Keratinocyte (primary cell): ENCODE results near the gene ERBB2. TPM values are rescaled to one million over a fixed set of nuclear protein-coding genes. Genes with fewer than 3 reads are reported as not detected.

Experiments
- DNase-seq: peaks from one replicate; pipeline ENCODE4 v3.0.0-alpha.2; 2011; ENCODE audit warnings: low read depth, missing footprints, low spot score
- FAIRE-seq: peaks from 2 replicates; lab custom pipeline; 2011; peaks lifted over from hg19 to GRCh38; lab: Jason Lieb, UNC
- H2AFZ ChIP-seq: 2 replicates; pipeline ENCODE4 v1.6.0; 2012; ENCODE audit warnings: low read length, control low read depth, inconsistent platforms; ENCODE audit not compliant: control insufficient read depth
- H3K27ac ChIP-seq: 2 replicates; pipeline ENCODE4 v1.5.1; 2011; ENCODE audit warnings: low read length; ENCODE audit not compliant: control insufficient read depth, insufficient read depth
- H3K27me3 ChIP-seq: 3 replicates; pipeline ENCODE4 v1.6.0; 2011; ENCODE audit warnings: low read length; ENCODE audit not compliant: control insufficient read depth, insufficient read depth; ENCODE audit errors: extremely low read depth
- H3K36me3 ChIP-seq, 2 experiments: 2 replicates in 1 of 2; 3 replicates in 1 of 2; pipeline ENCODE4 v1.5.1; 2011; ENCODE audit warnings: low read length in 2 of 2, mild to moderate bottlenecking in 1 of 2; ENCODE audit not compliant: control insufficient read depth in 2 of 2, insufficient read depth in 2 of 2; ENCODE audit errors: extremely low read depth in 1 of 2
- H3K4me1 ChIP-seq: 3 replicates; pipeline ENCODE4 v1.5.1; 2011; ENCODE audit warnings: low read length; ENCODE audit not compliant: control insufficient read depth, insufficient read depth; ENCODE audit errors: extremely low read depth
- H3K4me2 ChIP-seq: 3 replicates; pipeline ENCODE4 v1.6.0; 2011; ENCODE audit warnings: low read depth, low read length; ENCODE audit not compliant: control insufficient read depth, insufficient read depth; ENCODE audit errors: extremely low read depth
- H3K4me3 ChIP-seq, 3 experiments: fragments of 200-600 bp in 1 of 3; sonication (generic) in 1 of 3; 2 replicates in 2 of 3; 3 replicates in 1 of 3; pipeline ENCODE4 v1.5.1; 2011 to 2016; ENCODE audit warnings: low read length in 3 of 3, mild to moderate bottlenecking in 3 of 3, control low read depth in 2 of 3, inconsistent platforms in 1 of 3, low read depth in 1 of 3, mixed read lengths in 1 of 3, mixed run types in 1 of 3, moderate library complexity in 1 of 3; ENCODE audit not compliant: control insufficient read depth in 2 of 3, insufficient read depth in 2 of 3; ENCODE audit errors: extremely low read depth in 1 of 3
- H3K79me2 ChIP-seq: 2 replicates; pipeline ENCODE4 v1.6.0; 2012; ENCODE audit warnings: low read length; ENCODE audit not compliant: control insufficient read depth, insufficient read depth
- H3K9ac ChIP-seq: 3 replicates; pipeline ENCODE4 v1.6.0; 2011; ENCODE audit warnings: low read length; ENCODE audit not compliant: control insufficient read depth, insufficient read depth; ENCODE audit errors: extremely low read depth
- H3K9me1 ChIP-seq: 3 replicates; pipeline ENCODE4 v1.6.0; 2011; ENCODE audit warnings: low read length; ENCODE audit not compliant: control insufficient read depth, insufficient read depth; ENCODE audit errors: extremely low read depth
- H3K9me3 ChIP-seq: 2 replicates; pipeline ENCODE4 v1.5.1; 2012; ENCODE audit warnings: low read depth, low read length; ENCODE audit not compliant: control insufficient read depth
- H4K20me1 ChIP-seq: 3 replicates; pipeline ENCODE4 v1.6.0; 2011; ENCODE audit warnings: low read length; ENCODE audit not compliant: control insufficient read depth, insufficient read depth; ENCODE audit errors: extremely low read depth
- CTCF ChIP-seq, 3 experiments: IDR thresholded peaks in 1 of 3; conservative IDR thresholded peaks in 1 of 3; optimal IDR thresholded peaks in 1 of 3; 2 replicates in 2 of 3; 3 replicates in 1 of 3; pipeline versions ENCODE3 to v1.5.1; 2011; ENCODE audit warnings: low read length in 3 of 3, mild to moderate bottlenecking in 3 of 3, moderate library complexity in 2 of 3, control low read depth in 1 of 3, inconsistent platforms in 1 of 3; ENCODE audit not compliant: insufficient read depth in 2 of 3; ENCODE audit errors: extremely low read depth in 1 of 3
- EZH2 ChIP-seq: IDR thresholded peaks from one replicate; pipeline ENCODE4 v1.6.1; 2012; ENCODE audit warnings: inconsistent platforms, mild to moderate bottlenecking, low read length, moderate library complexity
- dilution Hi-C: fragments of 300-500 bp; cut with MboI; formaldehyde crosslinking; loops from one replicate; pipeline ENCODE4 v1.7.0; 2020; ENCODE audit warnings: low sequenced_read_pairs; ENCODE audit not compliant: extremely low pct_ligation_motif_present
- polyA plus RNA-seq, 5 experiments: library from polyadenylated mRNA; depleted of rRNA in 3 of 5; stranded (reverse) in 3 of 5; stranded (forward) in 1 of 5; unstranded in 1 of 5; fragments of >200 nt; gene quantifications; 1 replicate in 1 of 5; 2 replicates in 3 of 5; 3 replicates in 1 of 5; pipeline versions ENCODE4 v1.2.1 to v1.2.3, GENCODE V29; 2011 to 2012; ENCODE audit warnings: missing spikeins in 2 of 5, low read depth in 1 of 5, low replicate concordance in 1 of 5

Gene ERBB2
- polyA plus RNA-seq, 1 donor (not counting 4 experiments of a cell fraction or from before 2014, with no cell fraction given), result 21.4 TPM

GRCh38 chr17:39715375-39716072 is 15.7 kb downstream of the ERBB2 start:
- no peak overlapping the region for H3K27ac ChIP-seq
- H3K9ac ChIP-seq, result no peak overlapping the region
- H4K20me1 ChIP-seq, result no peaks in the 10 kb centered on the region

DNA sequence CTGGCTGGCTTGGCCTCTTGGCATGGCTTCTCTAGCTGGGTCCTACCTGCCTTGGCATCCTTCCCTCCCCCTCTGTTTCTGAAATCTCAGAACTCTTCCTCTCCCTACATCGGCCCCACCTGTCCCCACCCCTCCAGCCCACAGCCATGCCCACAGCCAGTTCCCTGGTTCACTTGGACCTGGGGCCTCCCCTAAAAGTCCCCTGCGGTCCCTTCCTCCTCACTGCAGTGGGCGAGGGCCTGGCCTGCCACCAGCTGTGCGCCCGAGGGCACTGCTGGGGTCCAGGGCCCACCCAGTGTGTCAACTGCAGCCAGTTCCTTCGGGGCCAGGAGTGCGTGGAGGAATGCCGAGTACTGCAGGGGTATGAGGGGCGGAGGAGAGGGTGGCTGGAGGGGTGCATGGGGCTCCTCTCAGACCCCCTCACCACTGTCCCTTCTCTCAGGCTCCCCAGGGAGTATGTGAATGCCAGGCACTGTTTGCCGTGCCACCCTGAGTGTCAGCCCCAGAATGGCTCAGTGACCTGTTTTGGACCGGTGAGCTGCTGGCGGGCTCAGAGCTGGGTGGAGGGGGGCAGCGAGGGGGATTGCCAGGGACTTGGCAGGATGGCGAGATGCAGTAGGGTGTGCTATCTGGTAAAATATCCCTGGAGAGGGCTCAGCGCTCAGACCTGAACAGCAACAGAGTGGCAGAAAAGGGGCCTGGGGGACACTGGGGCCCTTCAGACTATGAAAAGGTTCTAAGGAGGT is 16.4 kb downstream of the ERBB2 start:
- dilution Hi-C loops, result no loop called here
- Histone ChIP-seq H3K9ac (peak overlapping the region; percentile 26), H3K36me3 (peaks cover 26 to 29% of the 10 kb centered on the region in 2 experiments), H3K79me2 (no peaks in the 10 kb centered on the region), H3K27ac (peak overlapping the region; percentile 46), H3K4me1 (peaks cover 10% of the 10 kb centered on the region), H3K9me3 (no peaks in the 10 kb centered on the region), H3K4me2 (no peak overlapping the region), H2AFZ (no peak overlapping the region), H3K27me3 (no peaks in the 10 kb centered on the region), H3K4me3 (no peak overlapping the region), H3K9me1 (no peaks in the 10 kb centered on the region), H4K20me1 (no peaks in the 10 kb centered on the region)
- DNase-seq, result no peak
- TF ChIP-seq EZH2 (no peak), CTCF (optimal IDR thresholded peaks at IDR 0.05 in 1 of 3, IDR thresholded peaks at IDR 0.05 in 1 of 3, conservative IDR thresholded peaks at IDR 0.05 in 1 of 3; ENCODE audit: extremely low read depth in 1 of 3, insufficient read depth in 2 of 3, low read length in 3 of 3) (no peak)
- no peak for FAIRE-seq

More at GRCh38 chr17:39715375-39716072, 15.7 kb downstream of the ERBB2 start:
- Histone ChIP-seq H3K79me2 (no peaks in the 10 kb centered on the region), H3K36me3 (peaks cover 27 to 29% of the 10 kb centered on the region in 2 experiments), H3K9me1 (no peaks in the 10 kb centered on the region), H3K4me3 (no peak overlapping the region), H3K27me3 (no peaks in the 10 kb centered on the region), H2AFZ (no peak overlapping the region), H3K9me3 (no peaks in the 10 kb centered on the region), H3K4me2 (no peak overlapping the region), H3K4me1 (peaks cover 10% of the 10 kb centered on the region)
- dilution Hi-C loops, result no loop called here
- no peak for DNase-seq
- FAIRE-seq, result no peak
- TF ChIP-seq EZH2 (no peak), CTCF (optimal IDR thresholded peaks at IDR 0.05 in 1 of 3, IDR thresholded peaks at IDR 0.05 in 1 of 3, conservative IDR thresholded peaks at IDR 0.05 in 1 of 3; ENCODE audit: extremely low read depth in 1 of 3, insufficient read depth in 2 of 3, low read length in 3 of 3) (peak in 1 of 3 experiments; percentile 12)
